Activated T-helper 1 cell treated with anti-CD3 and anti-CD28 coated beads, Interleukin-2, amount 50 U/mL, for 16 hours (primary cell): Measurements from ENCODE around the gene KIF5B.
"Not testable (repeated sequence)": the region's sequence is repeated elsewhere in the genome, so short reads cannot be mapped to it uniquely, and the experiment has no call there.

Experiments used
- DNase-seq, 2 donors: peaks; one replicate each; pipeline ENCODE4 v3.0.0-alpha.2; 2020; ENCODE audit warnings: low read depth in 1 of 2, low spot score in 1 of 2

KIF5B gene

DNA sequence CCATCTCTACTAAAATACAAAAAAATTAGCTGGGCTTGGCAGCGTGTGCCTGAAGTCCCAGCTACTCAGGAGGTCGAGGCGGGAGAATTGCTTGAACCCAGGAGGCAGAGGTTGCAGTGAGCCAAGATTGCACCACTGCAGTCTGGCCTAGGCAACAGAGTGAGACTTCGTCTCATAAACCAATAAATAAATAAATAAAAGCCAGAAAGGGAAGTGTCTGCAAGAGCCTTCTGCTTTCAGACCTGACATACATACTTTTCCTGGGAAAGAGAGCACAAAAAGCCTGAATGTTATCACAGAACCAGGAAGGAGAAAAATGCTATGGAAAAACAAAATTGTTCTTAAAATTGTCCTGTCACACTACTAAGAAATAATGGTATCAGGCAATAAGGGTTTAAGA, 4.1 kb upstream of the KIF5B start:
- DNase-seq: no peak

DNA sequence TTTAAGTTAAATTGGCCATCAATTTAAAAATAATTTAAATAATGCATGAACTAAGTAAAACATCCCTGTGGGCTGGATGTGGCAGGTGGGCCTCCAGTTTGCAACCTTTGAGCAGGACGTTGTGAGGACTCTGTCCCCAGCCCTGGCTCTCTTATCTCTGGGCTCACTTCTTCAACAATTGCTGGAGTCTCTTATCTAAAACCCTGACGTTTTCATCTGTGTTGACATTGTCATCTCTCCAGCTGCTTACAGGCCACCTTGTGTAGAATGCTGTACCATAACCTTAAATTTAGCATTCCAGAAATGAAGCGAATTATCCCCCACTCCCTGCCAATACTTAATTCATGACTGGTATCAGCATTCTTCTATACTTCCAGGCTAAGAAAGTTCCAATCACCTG, 3.2 kb upstream of the KIF5B start:
- no peak for DNase-seq

DNA sequence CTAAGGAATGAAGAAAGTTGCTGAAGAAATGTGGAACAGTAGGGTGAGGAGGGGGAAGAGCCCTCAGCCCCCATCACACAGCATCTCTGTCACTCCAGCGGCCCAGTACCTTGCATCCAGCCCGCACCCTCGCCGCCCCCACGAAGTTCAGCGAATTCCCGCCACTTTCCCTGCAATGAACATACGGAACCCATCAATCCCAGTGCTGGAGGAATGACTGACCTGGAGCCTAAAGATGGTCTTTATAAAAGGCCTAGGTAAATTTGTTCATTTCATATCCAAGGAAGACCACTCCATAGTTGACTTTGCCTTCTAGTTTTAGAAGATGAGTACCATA, 779 bp upstream of the KIF5B start:
- no peak for DNase-seq

DNA sequence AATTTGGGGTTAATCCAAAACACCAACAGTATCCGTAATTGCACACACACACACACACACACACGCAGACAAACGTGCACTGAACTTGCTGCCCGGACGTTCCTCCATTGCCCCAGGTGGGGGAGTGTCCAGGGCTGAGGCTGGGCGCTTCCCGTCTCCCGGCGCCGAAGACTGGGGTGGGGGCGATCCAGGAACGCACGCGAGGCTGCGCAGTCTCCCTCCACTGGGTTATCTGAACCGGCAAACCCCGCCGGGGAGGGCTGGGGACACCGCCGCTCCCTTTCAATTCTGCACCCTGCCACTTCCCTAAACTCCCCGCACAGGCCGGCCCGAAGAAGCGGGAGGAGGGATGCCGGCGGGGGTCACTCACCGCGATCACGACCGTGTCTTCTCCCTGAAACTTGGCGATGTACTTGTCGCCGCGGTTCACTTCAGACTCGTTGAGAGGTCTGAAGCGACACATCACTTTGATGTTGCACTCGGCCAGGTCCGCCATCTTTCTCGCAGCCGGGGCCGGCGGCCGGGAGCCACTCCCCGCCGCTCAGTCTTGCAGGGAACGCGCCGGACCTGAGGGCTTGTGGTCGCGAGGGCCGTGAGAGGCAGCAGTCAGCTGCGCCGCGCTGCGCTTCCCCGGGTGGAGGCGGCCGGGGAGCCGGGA, 618 bp downstream of the KIF5B start:
- DNase-seq: peak; percentile 39 to 56

DNA sequence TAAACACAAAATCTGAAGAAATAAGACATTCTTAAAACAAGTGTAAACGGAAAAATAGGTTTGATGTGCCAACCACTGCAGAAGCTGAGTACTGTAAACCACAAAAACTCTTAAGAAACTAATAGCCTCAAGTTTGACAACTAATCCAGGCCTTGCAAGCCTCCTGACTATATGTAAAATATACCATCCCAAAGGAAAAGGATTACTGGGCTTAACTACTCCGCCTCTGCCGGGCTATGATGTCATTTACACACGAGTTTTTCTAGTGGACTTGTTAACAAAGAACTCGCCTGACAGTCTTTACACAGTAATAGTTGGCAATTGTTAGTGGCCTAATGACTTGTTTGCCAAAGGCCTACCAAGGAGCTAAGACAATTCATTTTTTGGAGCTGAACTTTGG, 2.1 kb downstream of the KIF5B start:
- no peak for DNase-seq

DNA sequence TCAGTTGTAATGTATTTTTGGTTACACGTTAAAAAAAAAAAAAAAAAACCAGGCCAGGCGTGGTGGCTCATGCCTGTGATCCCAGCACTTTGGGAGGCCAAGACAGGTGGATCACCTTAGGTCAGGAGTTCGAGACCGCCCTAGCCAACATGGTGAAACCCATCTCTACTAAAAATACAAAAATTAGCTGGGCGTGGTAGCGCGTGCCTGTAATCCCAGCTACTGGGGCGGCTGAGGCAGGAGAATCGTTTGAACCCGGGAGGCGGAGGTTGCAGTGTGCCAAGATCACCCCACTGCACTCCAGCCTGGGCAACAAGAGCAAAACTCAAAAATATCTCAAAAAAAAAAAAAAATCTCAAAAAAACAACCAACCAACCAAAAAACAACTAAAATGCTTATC, 2.8 kb downstream of the KIF5B start:
- not testable (repeated sequence) for DNase-seq

DNA sequence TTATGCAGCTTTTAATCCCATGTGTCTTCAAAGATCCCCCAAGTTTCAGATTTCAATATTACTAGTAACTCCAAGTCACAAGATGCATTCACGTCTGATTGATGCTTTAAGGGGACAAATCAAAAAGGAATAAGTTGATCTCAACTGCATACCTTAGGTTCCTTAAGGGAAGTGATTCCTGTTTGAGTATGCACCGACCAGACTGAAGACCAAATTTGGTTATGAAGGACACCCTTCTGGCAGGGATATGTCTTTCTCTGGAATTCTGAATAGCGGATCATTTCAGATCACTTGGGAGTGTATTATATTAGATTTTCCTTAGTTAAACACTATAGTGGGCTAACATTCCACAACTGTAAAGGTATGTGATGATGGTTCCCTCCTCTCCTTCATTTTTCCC, 4.3 kb downstream of the KIF5B start:
- DNase-seq: no peak

DNA sequence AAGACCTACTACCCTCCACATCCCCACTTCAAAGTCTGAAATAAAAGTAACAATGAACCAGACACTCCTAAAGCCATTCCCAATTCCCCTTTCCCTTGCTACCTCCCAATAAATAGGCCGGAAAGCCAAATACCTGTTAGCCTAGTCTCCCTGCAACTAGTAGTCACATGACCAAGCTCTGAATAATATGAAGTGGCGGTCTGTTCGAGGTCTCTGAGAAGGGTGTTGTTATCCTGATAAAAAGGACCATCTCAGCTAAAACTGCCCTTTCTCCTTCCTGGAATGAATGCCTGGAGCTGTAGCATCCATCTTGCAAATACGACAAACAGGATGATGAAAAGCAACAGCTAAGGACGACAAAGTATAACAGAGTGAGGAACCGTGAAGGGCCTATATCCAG, 6.0 kb downstream of the KIF5B start:
- DNase-seq: no peak

DNA sequence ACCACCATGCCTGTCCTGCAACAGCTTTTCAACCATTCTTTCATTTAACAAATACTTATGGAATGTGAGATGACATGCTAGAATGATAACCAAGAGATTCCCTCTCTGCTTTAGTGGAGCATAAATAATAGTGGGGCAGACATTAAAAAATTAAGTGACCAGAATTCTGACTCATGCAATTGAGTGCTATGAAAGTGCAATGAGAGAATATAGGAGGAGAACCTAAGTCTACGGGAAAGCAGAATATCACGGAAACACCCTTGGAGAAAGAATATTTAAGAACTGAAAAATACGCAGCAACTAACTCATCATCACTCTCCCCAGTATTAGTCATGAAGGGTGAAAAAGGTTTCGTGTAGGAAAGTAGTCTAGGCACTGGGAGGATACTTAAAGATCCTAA, 7.1 kb downstream of the KIF5B start:
- DNase-seq: no peak

DNA sequence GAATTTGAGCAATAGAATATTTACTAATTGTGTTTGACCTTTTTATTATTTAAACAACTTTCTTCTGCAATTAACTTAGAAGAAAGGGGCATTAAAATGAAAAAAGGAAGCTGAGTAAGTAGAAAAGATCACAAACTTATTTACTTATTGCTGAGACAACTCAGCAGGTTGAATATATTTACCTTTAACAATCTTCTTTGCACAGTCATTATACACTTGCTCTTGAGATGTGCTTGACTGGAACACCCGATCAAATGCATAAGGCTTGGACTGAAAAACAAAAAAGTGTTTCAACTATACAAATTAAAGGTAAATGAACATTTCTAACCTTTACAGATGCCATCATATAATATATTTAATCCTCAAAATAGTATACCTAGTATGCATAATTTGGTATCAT, 7.9 kb downstream of the KIF5B start:
- no peak for DNase-seq

DNA sequence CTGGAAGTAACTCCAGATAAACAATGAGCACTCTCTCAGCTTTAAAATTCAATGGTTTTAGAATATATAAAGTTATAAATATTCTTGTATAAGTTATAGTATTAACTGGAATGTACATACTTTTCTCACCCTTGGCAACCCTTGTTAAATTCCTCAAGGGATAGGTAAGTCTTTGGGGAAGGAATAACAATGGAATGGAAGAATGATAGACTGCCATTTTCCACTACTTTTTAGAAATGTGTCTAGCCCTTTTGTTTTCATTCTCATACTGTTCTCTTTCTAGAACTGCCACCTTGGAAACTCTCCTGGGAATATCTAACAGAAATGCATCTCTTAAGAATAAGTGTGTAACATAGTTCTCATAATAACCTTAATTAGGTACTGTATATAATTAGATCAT, 8.3 kb downstream of the KIF5B start:
- DNase-seq: no peak

DNA sequence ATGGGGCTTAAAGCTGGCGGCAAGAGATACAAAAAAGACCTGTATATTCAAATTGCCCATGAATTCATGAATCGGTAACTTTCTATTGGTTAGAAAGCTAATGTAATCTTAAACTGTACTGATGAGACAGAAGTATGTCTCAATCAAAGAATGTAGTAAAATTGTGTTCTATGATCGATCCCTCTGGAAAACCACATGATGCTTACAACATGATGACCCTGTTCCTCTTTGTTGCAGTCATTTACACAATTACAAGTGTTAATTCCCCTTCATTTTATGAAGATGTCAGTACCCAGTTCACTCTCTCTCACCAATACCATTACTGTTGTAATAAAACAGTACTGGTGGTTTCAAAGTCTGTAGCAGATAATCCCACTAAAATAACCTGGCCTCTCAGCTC, 10.1 kb downstream of the KIF5B start:
- no peak for DNase-seq

DNA sequence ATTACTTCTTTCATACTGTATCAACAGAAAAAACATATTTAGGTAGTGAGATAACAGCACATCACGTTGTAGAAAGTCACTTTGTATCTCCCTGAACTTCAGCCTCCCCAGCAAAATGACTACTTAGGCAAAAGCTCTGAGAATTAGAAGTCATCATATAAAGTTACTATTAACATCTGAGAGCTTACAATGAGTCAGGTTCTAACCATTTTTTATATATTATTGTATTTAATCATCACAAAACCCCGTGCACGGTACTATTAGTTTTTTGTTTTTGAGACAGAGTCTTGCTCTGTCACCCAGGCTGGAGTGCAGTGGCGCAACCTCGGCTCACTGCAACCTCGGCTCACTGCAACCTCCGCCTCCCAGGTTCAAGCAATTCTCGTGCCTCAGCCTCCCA, 13.5 kb downstream of the KIF5B start:
- DNase-seq: not testable (repeated sequence)

DNA sequence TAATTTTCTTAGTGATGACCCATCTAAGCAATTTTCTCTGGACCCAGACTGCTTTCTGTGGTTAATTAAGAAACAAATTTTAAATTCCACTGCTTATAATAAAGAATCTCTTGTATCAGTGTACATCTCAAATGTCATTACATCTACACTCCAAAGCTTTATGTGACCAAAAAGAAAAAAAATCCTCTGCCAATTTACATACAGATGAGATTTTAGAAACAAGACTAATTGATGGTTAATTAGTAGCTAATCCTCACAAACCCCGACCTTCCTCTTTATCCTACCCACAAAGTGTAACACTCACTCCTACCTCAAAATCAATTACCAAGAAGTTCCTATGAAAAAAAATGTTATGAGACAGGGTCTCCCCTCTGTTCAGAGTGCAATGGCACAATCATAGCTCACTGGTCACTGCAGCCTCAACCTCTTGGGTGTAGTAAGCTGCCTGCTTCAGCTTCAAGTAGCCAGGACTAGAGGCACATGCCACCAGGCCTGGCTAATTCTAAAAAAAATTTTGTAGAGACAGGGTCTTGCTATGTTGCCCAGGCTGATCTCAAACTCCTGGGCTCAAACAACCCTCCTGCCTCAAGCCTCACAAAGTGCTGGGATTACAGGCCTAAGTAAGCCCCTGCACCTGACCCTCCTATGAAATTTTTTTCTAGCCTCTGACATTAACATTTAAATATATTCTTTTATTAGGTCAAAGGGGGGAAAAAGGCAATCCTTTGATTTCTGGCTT, 14.8 kb downstream of the KIF5B start:
- DNase-seq: no peak

DNA sequence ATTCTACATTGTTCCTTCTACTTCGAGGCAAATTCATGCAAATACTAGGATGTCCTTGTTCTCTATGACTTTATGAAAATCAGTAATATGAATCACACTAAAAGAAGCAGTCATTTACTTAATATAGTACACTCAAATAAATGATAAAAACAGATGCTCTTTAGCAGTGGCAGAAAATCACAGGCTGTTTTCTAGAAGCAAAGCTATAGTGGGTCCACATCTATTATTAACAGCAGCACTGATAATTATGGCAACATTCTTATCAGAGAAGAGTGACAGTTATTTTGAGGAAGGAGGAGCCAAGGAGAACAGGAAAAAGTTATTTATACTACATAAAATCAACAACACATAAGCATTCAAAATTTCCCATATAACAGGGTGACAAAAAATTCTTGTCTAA, 16.5 kb downstream of the KIF5B start:
- DNase-seq: no peak

DNA sequence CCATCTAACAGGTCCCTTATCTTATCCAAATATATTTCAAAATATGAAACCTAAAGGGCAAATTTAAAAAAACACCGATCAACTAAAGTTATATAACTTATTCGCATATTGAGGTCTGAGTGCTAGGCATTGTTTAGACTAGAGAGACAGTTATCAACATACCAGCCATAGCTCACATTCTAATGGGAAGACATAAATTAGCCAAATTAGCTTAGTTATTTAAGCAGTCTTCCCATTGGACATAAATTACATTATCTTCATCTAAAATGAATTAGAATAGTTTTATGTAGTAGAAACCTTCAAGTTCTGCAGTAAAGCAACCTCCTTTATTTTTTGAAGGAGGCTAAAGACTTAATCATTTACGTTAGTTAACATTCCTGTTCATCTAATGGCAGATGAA, 17.4 kb downstream of the KIF5B start:
- DNase-seq: no peak

DNA sequence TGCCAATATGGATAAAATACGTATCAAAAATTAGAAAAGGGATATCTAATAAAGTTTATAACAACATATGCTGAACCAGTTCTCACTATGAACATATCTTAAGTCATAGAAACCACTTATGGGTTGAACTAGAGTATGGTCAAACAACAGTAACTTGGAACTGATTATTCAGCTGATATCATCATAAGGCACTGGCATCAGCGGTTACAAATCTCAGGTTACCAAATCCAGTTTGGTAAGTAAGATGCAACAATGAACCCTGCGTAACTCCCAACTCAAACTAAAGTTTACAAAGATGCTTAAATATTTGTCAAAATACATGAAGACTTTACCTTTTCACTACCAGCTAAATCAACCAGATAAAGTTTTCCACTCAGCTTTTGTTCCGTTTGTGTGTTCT, 19.3 kb downstream of the KIF5B start:
- no peak for DNase-seq

DNA sequence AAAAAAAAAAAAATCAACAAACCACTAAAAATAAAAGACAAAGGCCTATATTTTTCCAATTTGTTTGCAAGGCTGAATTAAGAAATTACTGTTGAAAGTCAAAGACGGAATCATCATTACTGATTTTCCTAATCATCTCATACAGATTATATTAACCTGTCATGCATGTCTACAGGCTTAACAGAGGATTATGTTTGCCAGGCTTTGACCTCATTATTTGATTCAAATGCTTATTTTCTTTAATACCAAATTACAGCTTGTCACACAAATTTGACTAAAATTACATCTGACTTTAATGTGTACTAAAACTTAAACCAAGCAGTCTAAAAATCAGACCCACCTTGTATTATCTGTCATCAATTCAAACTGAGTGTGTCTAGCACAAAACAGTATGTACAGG, 21.2 kb downstream of the KIF5B start:
- no peak for DNase-seq

DNA sequence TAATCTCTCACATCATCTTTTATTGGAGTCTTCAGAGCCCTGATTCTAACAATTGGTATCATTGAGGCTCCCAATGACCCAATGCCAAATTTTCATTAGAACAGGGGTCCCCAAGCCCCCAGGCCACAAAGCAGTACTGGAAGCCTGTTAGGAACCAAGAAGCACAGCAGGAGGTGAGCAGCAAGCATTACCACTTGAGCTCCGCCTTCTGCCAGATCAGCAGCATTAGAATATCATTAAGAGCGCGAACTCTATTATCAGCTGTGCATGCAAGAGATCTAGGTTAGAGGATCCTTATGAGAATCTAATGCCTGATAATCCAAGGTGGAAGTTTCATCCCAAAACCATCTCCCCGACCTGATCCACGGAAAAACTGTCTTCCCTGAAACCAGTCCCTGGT, 23.1 kb downstream of the KIF5B start:
- DNase-seq: no peak

DNA sequence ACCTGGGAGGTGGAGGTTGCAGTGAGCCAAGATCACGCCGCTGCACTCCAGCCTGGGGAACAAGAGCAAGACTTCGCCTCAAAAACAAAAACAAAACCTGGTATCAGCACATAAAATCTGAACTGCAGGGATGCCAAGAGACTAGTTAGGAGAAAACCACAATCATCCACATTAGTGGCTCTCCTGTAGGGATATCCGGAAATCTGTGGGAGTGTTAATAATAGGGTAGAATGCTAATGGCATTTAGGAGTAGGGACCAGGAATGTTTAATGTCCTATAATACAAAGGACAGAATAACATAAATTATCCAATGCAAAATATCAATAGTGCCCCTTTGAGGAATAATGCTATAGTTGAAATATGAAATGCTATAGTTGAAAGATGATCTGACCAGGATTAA, 24.3 kb downstream of the KIF5B start:
- no peak for DNase-seq

DNA sequence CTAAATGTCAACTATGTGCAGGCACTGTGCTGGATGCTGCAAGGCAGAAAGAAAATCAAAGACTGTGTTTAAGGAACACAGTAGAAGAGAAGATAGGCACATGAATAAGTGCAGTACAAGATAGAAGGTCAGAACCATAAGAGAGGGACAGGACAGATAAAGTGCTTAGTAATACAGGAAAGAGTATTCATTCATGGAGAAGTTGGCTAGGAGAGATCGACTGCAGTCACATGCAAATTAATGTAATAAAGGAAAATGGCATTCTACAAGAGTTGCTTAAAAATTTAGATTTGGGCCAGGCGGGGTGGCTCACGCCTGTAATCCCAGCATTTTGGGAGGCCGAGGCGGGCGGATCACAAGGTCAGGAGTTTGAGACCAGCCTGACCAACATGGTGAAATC, 24.8 kb downstream of the KIF5B start:
- no peak for DNase-seq

DNA sequence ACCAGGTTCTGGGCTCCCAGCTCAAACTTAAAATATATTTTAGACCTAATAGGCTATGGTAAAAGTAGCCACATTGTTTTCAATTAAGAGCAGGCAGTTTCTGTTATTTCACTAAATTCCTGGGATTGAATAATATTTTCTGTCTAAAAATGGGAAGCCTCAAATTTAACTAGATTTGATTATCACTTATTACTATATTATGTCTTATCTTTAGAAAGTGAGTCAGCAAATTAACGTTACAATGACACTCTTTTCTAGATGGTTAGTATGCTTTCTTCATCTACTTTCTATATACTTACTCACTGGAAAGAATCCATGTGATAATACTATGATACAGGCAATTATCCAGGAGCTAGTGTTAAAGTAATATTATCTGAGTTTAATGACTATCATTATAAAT, 27.5 kb downstream of the KIF5B start:
- DNase-seq: no peak

DNA sequence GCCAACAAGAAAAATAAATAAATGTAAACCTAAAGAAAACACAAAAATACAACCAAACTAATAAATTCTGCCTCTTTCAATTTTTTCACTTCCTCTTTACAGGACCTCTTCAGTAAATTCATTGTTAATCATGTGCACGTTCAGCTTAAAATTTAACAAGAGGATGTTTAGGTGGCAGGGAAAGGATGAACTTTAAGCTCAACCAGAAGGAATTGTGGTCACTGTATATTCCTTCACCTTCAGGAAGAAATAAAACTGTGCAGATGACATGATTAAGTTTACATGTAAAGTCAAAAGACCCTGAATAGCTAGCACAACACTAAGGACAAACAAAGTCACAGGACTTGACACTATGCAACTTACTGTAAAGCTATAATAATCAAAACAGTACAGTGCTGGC, 33.0 kb downstream of the KIF5B start:
- DNase-seq: no peak
